DND-41 (cell line): ENCODE measurements around the gene NUDT4B.
"Not testable (repeated sequence)": the region's sequence is repeated elsewhere in the genome, so short reads cannot be mapped to it uniquely, and the experiment has no call there.

Experiments used
- ATAC-seq: fragments of 200-7000 bp; cut with Tn5 transposase; 3 replicates; pipeline ENCODE4 v1.9.1; 2021; ENCODE audit warnings: low read depth; ENCODE audit not compliant: insufficient read depth
- DNase-seq: peaks from one replicate; pipeline ENCODE4 v3.0.0-alpha.2; 2020
- H2AFZ ChIP-seq: 2 replicates; pipeline ENCODE4 v1.6.0; 2012; ENCODE audit warnings: low read depth, low read length
- H3K27ac ChIP-seq: 2 replicates; pipeline ENCODE4 v1.5.1; 2012; ENCODE audit warnings: low read length, inconsistent platforms
- H3K27me3 ChIP-seq: fragments of 200-600 bp; sonication (generic); 2 replicates; pipeline ENCODE4 v1.6.0; 2012; ENCODE audit warnings: low read length, mild to moderate bottlenecking, inconsistent platforms; ENCODE audit not compliant: insufficient read depth, poor library complexity
- H3K36me3 ChIP-seq: 2 replicates; pipeline ENCODE4 v1.5.1; 2012; ENCODE audit warnings: low read length, inconsistent platforms; ENCODE audit not compliant: insufficient read depth
- H3K4me1 ChIP-seq: 2 replicates; pipeline ENCODE4 v1.5.1; 2012; ENCODE audit warnings: mild to moderate bottlenecking, low read length; ENCODE audit not compliant: insufficient read depth
- H3K4me2 ChIP-seq: 2 replicates; pipeline ENCODE4 v1.6.0; 2012; ENCODE audit warnings: mild to moderate bottlenecking, moderate library complexity, low read length, inconsistent platforms; ENCODE audit not compliant: insufficient read depth
- H3K4me3 ChIP-seq, 2 experiments: fragments of 200-600 bp in 1 of 2; shearing (Covaris generic) in 1 of 2; 2 replicates each; pipeline ENCODE4 v1.5.1; 2012 to 2016; ENCODE audit warnings: inconsistent platforms in 2 of 2, low read length in 2 of 2, mild to moderate bottlenecking in 2 of 2, low read depth in 1 of 2, moderate library complexity in 1 of 2
- H3K79me2 ChIP-seq: 2 replicates; pipeline ENCODE4 v1.6.0; 2012; ENCODE audit warnings: low read length, inconsistent platforms; ENCODE audit not compliant: insufficient read depth
- H3K9ac ChIP-seq: 2 replicates; pipeline ENCODE4 v1.6.0; 2012; ENCODE audit warnings: low read depth, mild to moderate bottlenecking, inconsistent platforms, low read length, moderate library complexity
- H3K9me3 ChIP-seq: 2 replicates; pipeline ENCODE4 v1.5.1; 2012; ENCODE audit warnings: low read length, moderate library complexity, mild to moderate bottlenecking, inconsistent platforms; ENCODE audit not compliant: insufficient read depth, severe bottlenecking
- H4K20me1 ChIP-seq: 2 replicates; pipeline ENCODE4 v1.6.0; 2012; ENCODE audit warnings: low read length; ENCODE audit not compliant: insufficient read depth

The NUDT4B gene

GRCh38 chr1:148712353-148712752 lies 36.2 kb upstream of the NUDT4B start:
- not testable (repeated sequence) for H3K4me1 ChIP-seq, H3K4me2 ChIP-seq, ATAC-seq, H2AFZ ChIP-seq, H3K9me3 ChIP-seq, H3K27me3 ChIP-seq, DNase-seq, H3K36me3 ChIP-seq, H3K4me3 ChIP-seq, H3K79me2 ChIP-seq, H3K27ac ChIP-seq, H4K20me1 ChIP-seq, H3K9ac ChIP-seq

- ATAC-seq, H3K4me1 ChIP-seq, H3K27ac ChIP-seq, H3K9ac ChIP-seq, H3K79me2 ChIP-seq, H3K9me3 ChIP-seq, H3K4me3 ChIP-seq, H3K4me2 ChIP-seq, H2AFZ ChIP-seq, H4K20me1 ChIP-seq, DNase-seq, H3K27me3 ChIP-seq, H3K36me3 ChIP-seq: not testable (repeated sequence)
Observed at GRCh38 chr1:148715518-148715917, 33.1 kb upstream of the NUDT4B start.

GRCh38 chr1:148716966-148717520 lies 31.5 kb upstream of the NUDT4B start:
- H4K20me1 ChIP-seq, H3K27me3 ChIP-seq, H3K4me3 ChIP-seq, H3K27ac ChIP-seq, H3K79me2 ChIP-seq, H3K9me3 ChIP-seq, H3K9ac ChIP-seq, H3K36me3 ChIP-seq, H3K4me2 ChIP-seq, DNase-seq, H3K4me1 ChIP-seq, H2AFZ ChIP-seq: not testable (repeated sequence)
- peak; percentile 66 for ATAC-seq

GRCh38 chr1:148720918-148721317 lies 27.7 kb upstream of the NUDT4B start:
- not testable (repeated sequence) for H3K27me3 ChIP-seq, H3K9ac ChIP-seq, H3K4me2 ChIP-seq, H4K20me1 ChIP-seq, DNase-seq, H3K4me1 ChIP-seq, H3K27ac ChIP-seq, H3K4me3 ChIP-seq, H2AFZ ChIP-seq, H3K36me3 ChIP-seq, ATAC-seq, H3K79me2 ChIP-seq, H3K9me3 ChIP-seq

- not testable (repeated sequence) for H3K9me3 ChIP-seq, H3K79me2 ChIP-seq, H2AFZ ChIP-seq, H3K27ac ChIP-seq, DNase-seq, H3K4me3 ChIP-seq, H3K9ac ChIP-seq, H4K20me1 ChIP-seq, H3K27me3 ChIP-seq, H3K4me1 ChIP-seq, H3K36me3 ChIP-seq, ATAC-seq, H3K4me2 ChIP-seq
Observed at GRCh38 chr1:148722758-148723157, 25.8 kb upstream of the NUDT4B start.

GRCh38 chr1:148723515-148723914 lies 25.1 kb upstream of the NUDT4B start:
- not testable (repeated sequence) for H3K9me3 ChIP-seq, H3K9ac ChIP-seq, H3K27ac ChIP-seq, H3K4me3 ChIP-seq, ATAC-seq, H2AFZ ChIP-seq, H3K36me3 ChIP-seq, H3K4me1 ChIP-seq, H3K27me3 ChIP-seq, H4K20me1 ChIP-seq, H3K4me2 ChIP-seq, DNase-seq, H3K79me2 ChIP-seq

- not testable (repeated sequence) for H3K36me3 ChIP-seq, H3K27me3 ChIP-seq, H3K4me3 ChIP-seq, H3K9me3 ChIP-seq, ATAC-seq, H2AFZ ChIP-seq, H3K4me1 ChIP-seq, H3K79me2 ChIP-seq, H3K27ac ChIP-seq, H3K4me2 ChIP-seq, H3K9ac ChIP-seq, DNase-seq, H4K20me1 ChIP-seq
Observed at GRCh38 chr1:148724872-148725271, 23.7 kb upstream of the NUDT4B start.

GRCh38 chr1:148727862-148728261 lies 20.7 kb upstream of the NUDT4B start:
- H3K4me2 ChIP-seq, H3K79me2 ChIP-seq, H3K36me3 ChIP-seq, H3K9ac ChIP-seq, DNase-seq, ATAC-seq, H3K27ac ChIP-seq, H3K4me3 ChIP-seq, H2AFZ ChIP-seq, H3K27me3 ChIP-seq, H4K20me1 ChIP-seq, H3K9me3 ChIP-seq, H3K4me1 ChIP-seq: not testable (repeated sequence)
